H1 (cell line): ENCODE results near the gene ITGA5. TPM values are rescaled to one million over a fixed set of nuclear protein-coding genes. Genes with fewer than 3 reads are reported as not detected.

Experiments used
- BCL11A ChIP-seq, 2 experiments: IDR thresholded peaks; one replicate each; pipeline ENCODE4 v1.6.1; 2011; ENCODE audit warnings: low read depth in 2 of 2, low read length in 2 of 2, mild to moderate bottlenecking in 2 of 2
- BRCA1 ChIP-seq: IDR thresholded peaks from 2 replicates; pipeline ENCODE4 v1.6.1; 2012; ENCODE audit warnings: low read depth, low read length, improper control_type of control experiment
- CBX8 ChIP-seq: fragments of 300-800, 300-1000 bp; sonication (generic); IDR thresholded peaks from 2 replicates; pipeline ENCODE4 v1.7.1; 2016; ENCODE audit warnings: low read depth, low read length, borderline replicate concordance
- CHD1 ChIP-seq: IDR thresholded peaks from 2 replicates; pipeline ENCODE4 v1.6.1; 2012; ENCODE audit warnings: low read depth, low read length, improper control_type of control experiment
- CTBP2 ChIP-seq: IDR thresholded peaks from 2 replicates; pipeline ENCODE4 v1.7.0; 2011; ENCODE audit warnings: borderline replicate concordance, mild to moderate bottlenecking, moderate library complexity, mixed read lengths, low read length; ENCODE audit not compliant: insufficient read depth, insufficient read length
- CTCF ChIP-seq, 3 experiments: IDR thresholded peaks; 1 replicate in 2 of 3; 2 replicates in 1 of 3; pipeline versions ENCODE4 v1.5.1 to v1.6.1; 2011; ENCODE audit warnings: low read length in 3 of 3, mild to moderate bottlenecking in 3 of 3, inconsistent platforms in 2 of 3, low read depth in 1 of 3, moderate library complexity in 1 of 3; ENCODE audit not compliant: insufficient read depth in 1 of 3; ENCODE audit errors: control extremely low read depth in 1 of 3
- E2F6 ChIP-seq: IDR thresholded peaks from 2 replicates; pipeline ENCODE4 v1.6.1; 2012; ENCODE audit warnings: inconsistent platforms
- EGR1 ChIP-seq: IDR thresholded peaks from 2 replicates; pipeline ENCODE4 v1.6.1; 2011; ENCODE audit warnings: low read depth, low read length, borderline replicate concordance
- EZH2 ChIP-seq: fragments of 200-600 bp; sonication (generic); IDR thresholded peaks from 2 replicates; pipeline ENCODE4 v1.7.1; 2012; ENCODE audit warnings: low read depth, mild to moderate bottlenecking, moderate library complexity, low read length, inconsistent platforms; ENCODE audit not compliant: severe bottlenecking
- GABPA ChIP-seq: IDR thresholded peaks from 2 replicates; pipeline ENCODE4 v1.6.1; 2011; ENCODE audit warnings: mild to moderate bottlenecking, low read length, moderate library complexity, borderline replicate concordance; ENCODE audit not compliant: insufficient read depth
- GTF2F1 ChIP-seq: IDR thresholded peaks from 2 replicates; pipeline ENCODE4 v1.6.1; 2012; ENCODE audit warnings: low read depth, low read length, improper control_type of control experiment, borderline replicate concordance
- HDAC6 ChIP-seq: IDR thresholded peaks from one replicate; pipeline ENCODE4 v1.7.1; 2012; ENCODE audit warnings: low read depth, mild to moderate bottlenecking, inconsistent platforms, low read length, moderate library complexity
- JUN ChIP-seq: IDR thresholded peaks from 2 replicates; pipeline ENCODE4 v1.6.1; 2011; ENCODE audit warnings: low read depth, mild to moderate bottlenecking, improper control_type of control experiment, low read length
- JUND ChIP-seq: IDR thresholded peaks from 2 replicates; pipeline ENCODE4 v1.6.1; 2011; ENCODE audit warnings: mild to moderate bottlenecking, improper control_type of control experiment, low read length
- KDM5A ChIP-seq: fragments of 200-600 bp; IDR thresholded peaks from 2 replicates; pipeline ENCODE4 v1.7.1; 2012; ENCODE audit warnings: mild to moderate bottlenecking, low read length, inconsistent platforms, mixed read lengths
- NRF1 ChIP-seq: IDR thresholded peaks from 2 replicates; pipeline ENCODE4 v1.6.1; 2011; ENCODE audit warnings: mild to moderate bottlenecking, low read depth, low read length, improper control_type of control experiment
- RFX5 ChIP-seq: IDR thresholded peaks from 2 replicates; pipeline ENCODE4 v1.6.1; 2011; ENCODE audit warnings: low read depth, low read length, improper control_type of control experiment, borderline replicate concordance
- RNF2 ChIP-seq: fragments of 200-900, 300-1000 bp; sonication (generic); IDR thresholded peaks from 2 replicates; pipeline ENCODE4 v1.7.1; 2016; ENCODE audit warnings: borderline replicate concordance, low read depth, mild to moderate bottlenecking, antibody characterized with exemption, low read length; ENCODE audit not compliant: poor library complexity, severe bottlenecking; ENCODE audit errors: missing control alignments
- SAP30 ChIP-seq: fragments of 300-600 bp; sonication (generic); IDR thresholded peaks from 2 replicates; pipeline ENCODE4 v1.7.1; 2012; ENCODE audit warnings: low read length, moderate library complexity, mild to moderate bottlenecking, inconsistent platforms; ENCODE audit not compliant: insufficient read depth, insufficient replicate concordance
- SIRT6 ChIP-seq: IDR thresholded peaks from one replicate; pipeline ENCODE4 v1.7.1; 2012; ENCODE audit warnings: low read length, inconsistent platforms
- SP1 ChIP-seq: IDR thresholded peaks from 2 replicates; pipeline ENCODE4 v1.6.1; 2011; ENCODE audit warnings: low read depth, low read length
- TAF7 ChIP-seq: optimal IDR thresholded peaks from 2 replicates; pipeline ENCODE3; 2011; ENCODE audit warnings: low read depth, mild to moderate bottlenecking, inconsistent platforms, low read length, moderate library complexity, borderline replicate concordance
- YY1 ChIP-seq: IDR thresholded peaks from 2 replicates; pipeline ENCODE4 v1.6.1; 2011; ENCODE audit warnings: low read depth, mild to moderate bottlenecking, low read length
- polyA plus RNA-seq, 7 experiments: library from polyadenylated mRNA; depleted of rRNA in 3 of 7; stranded (reverse) in 5 of 7; unstranded in 2 of 7; fragments of >200 nt in 5 of 7; fragments of 200-250 nt in 2 of 7; gene quantifications; 1 replicate in 5 of 7; 2 replicates in 1 of 7; 4 replicates in 1 of 7; pipeline versions ENCODE4 v1.2.1 to v1.2.3, GENCODE V29; 2011 to 2013; ENCODE audit warnings: missing spikeins in 2 of 7, mixed read lengths in 2 of 7
- total RNA-seq: library from RNA; stranded (reverse); fragmentation: NEBNext Ultra II Directional; extraction: Animal tissue kit (Norgen Biotek cat#: 25700); gene quantifications from 2 replicates; pipeline ENCODE4 v1.2.1, GENCODE V29; 2021

The ITGA5 gene
- total and polyA plus RNA-seq, 2 of the 8 experiments (the other 6 are each of a cell fraction or from before 2014, with no cell fraction given) = 11.6 to 19.4 TPM

- TF ChIP-seq HDAC6 = no peak
- no peak for TF ChIP-seq CTBP2
- TF ChIP-seq E2F6 = no peak
- no peak for TF ChIP-seq KDM5A
- TF ChIP-seq GTF2F1 = no peak
- TF ChIP-seq BCL11A (IDR thresholded peaks at IDR 0.05; ENCODE audit: low read depth in 2 of 2, low read length in 2 of 2) = no peak
- TF ChIP-seq JUN = no peak
- no peak for TF ChIP-seq SP1
- TF ChIP-seq CBX8 = no peak
- TF ChIP-seq TAF7 = peak; percentile 26
- TF ChIP-seq BRCA1 = no peak
- TF ChIP-seq RFX5 = no peak
- no peak for TF ChIP-seq EGR1
- TF ChIP-seq SIRT6 = no peak
- TF ChIP-seq CHD1 = no peak
- no peak for TF ChIP-seq JUND
- TF ChIP-seq GABPA = no peak
- no peak for TF ChIP-seq RNF2
- no peak for TF ChIP-seq EZH2
- peak; percentile 55; the same call in 1 of the 2 replicates for TF ChIP-seq YY1
- no peak for TF ChIP-seq NRF1
- peak; percentile 41 to 85 (median 78) for TF ChIP-seq CTCF (IDR thresholded peaks at IDR 0.05; ENCODE audit: control extremely low read depth in 1 of 3, insufficient read depth in 1 of 3, low read depth in 1 of 3, low read length in 3 of 3)
- no peak for TF ChIP-seq SAP30
Observed at GRCh38 chr12:54394281-54394719, 24.8 kb downstream of the ITGA5 start (continued).
